T1000 (cell line): ENCODE results near the gene DOCK6.
"Not testable (repeated sequence)": the region's sequence is repeated elsewhere in the genome, so short reads cannot be mapped to it uniquely, and the experiment has no call there.

Experiments
- DNase-seq: peaks from one replicate; lab custom pipeline; 2025; ENCODE audit warnings: mixed read lengths; lab: John Stamatoyannopoulos, UW

DOCK6 gene

DNA sequence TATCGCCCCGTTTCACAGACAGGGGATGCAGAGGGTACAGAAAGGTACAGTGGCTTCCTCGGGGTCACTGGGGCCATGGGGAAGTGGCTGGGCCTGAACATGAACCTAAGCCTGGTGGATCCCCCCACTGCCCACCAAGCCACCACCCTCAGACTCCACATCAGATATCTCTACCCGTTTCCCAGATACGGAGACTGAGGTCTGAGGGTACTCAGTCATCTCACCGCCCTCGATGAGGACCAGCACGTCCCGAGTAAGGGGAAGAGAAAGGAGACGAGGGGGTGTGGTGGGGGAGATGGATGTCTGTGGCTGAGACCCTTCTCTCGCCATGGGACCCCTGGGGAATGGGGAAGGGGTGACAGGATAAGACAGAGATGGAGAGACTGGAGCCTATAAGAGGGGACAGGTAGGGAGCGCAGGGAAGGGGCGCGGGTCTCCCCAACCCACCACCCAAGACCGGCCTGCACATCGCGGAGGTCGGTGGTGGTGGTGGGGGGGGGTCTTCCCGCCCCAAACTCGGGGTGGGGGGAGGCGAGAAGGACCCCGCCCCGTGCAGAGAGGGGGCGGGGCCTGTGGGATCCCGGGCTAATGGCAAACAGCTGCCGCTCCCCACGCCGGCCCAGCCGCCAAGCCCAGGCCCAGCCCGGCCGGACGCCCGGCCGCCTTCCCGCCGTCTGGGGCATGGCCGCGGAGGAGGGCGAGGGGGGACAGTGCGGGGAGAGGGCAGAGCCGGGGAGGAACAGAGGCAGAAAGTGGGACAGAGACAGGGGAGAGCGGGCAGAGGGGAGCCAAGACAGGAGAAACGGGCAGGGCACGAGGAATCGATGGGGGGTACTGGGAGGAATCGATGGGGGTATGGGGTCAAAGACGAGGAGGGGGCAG, 65.7 kb downstream of the DOCK6 start:
- DNase-seq: no peak

GRCh38 chr19:11195681-11196080, 66.6 kb downstream of the DOCK6 start:
- no peak for DNase-seq

GRCh38 chr19:11194656-11195558, 67.4 kb downstream of the DOCK6 start:
- DNase-seq: no peak

GRCh38 chr19:11194173-11194572, 68.2 kb downstream of the DOCK6 start:
- no peak for DNase-seq

DNA sequence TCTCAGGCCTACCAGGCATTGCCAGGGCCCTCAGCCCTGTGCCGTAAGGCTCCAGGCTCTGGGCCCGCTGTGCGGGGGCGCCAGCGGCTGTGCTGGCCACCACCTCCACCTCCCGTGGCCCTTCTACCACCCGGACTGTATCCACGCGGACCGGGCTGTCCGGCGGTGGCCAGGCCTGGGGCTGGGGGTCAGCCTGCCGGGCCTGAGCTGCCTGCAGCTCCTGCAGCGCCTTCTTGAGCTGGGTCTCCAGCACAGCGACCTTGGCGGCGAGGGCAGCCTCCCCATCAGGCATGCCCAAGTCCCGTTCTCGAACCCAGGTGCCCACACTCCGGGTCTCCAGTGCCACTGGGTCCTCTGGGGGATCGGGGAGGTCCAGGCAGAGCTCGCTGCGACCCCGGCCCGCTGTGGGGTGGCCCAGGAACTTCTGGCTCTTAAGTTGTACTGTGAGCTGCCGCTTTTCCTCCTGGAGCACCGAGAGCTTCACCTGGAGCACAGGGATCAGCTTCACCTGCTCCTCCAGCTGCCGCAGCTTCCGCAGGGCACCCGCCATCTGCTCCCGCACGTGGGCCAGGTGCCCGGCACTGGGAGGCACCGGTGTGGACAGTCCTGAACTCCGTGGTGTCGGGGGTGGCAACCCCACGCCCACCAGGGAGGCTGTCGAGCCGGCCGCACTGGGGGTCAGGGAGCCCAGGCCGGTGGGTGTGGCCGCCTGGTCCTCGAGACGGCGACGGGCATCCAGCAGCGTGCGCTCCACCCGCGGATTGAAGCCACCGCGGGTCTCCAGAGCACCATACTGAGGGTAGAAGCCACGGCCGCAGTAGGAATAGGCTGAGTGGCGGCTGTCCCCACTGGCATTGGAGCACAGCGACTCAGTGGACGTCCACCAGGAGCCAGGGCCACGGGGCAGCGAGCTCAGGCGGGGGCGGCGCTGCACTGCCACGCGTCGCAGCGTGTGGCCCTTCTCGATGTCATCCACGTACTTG, 69.1 kb downstream of the DOCK6 start:
- DNase-seq: no peak

DNA sequence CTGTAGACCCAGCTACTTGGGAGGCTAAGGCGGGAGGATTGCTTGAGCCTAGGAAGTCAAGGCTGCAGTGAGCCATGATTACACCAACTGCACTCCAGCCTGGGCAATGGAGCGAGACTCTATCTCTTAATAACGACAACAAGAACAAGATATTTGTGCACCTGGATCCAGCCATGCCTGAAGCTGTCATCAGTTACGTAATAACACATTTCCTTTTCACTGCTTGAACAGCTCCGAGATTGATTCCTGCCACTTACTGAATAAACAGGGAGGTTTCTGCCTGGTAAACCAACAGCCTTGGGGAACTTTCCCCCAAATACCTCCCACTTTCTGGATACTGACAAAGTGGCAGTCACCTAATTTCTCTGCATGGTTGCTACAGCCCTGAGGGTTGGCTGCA, 70.4 kb downstream of the DOCK6 start:
- DNase-seq: no peak

DNA sequence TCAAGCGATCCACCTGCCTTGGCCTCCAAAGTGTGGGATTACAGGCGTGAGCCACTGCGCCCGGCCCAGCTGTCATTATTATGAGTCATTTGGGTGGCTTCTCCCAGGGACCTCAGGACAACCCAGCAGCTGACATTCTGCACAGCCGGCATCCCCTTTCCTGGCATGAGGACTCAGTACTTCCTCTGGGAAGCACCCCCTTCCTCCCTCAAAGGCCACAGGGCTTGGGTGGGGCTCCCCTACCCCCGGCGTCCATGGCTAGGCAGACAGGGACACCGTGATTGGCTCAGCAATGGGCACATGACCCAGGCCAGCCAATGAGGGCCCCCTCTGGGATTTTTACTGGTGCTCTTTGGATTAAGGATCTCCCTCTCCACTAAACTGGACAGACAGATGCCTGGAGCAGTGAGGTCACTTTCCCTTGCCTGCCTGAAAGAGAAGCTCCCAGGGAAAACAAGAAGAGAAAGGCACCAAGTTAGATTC, 71.0 kb downstream of the DOCK6 start:
- peak; percentile 80 for DNase-seq

DNA sequence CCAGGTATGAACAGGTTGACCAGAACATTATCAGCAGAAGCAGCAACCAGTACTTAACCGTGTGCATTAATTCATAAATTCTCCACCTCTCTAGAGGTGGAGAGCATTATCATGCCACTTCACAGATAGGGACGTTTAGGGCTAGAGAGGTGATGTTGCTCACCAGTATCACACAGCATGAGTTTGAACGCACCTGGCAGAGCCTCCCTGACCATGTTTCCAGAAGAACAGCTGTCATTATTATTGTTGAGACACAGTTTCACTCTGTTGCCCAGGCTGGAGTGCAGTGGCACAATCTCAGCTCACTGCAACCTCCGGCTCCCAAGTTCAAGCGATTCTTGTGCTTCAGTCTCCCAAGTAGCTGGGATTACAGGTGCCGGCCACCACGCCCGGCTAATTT, 71.8 kb downstream of the DOCK6 start:
- no peak for DNase-seq

GRCh38 chr19:11187441-11187840, 74.9 kb downstream of the DOCK6 start:
- no peak for DNase-seq

- no peak for DNase-seq
These were observed 79.3 kb downstream of the DOCK6 start for GRCh38 chr19:11182994-11183393.

DNA sequence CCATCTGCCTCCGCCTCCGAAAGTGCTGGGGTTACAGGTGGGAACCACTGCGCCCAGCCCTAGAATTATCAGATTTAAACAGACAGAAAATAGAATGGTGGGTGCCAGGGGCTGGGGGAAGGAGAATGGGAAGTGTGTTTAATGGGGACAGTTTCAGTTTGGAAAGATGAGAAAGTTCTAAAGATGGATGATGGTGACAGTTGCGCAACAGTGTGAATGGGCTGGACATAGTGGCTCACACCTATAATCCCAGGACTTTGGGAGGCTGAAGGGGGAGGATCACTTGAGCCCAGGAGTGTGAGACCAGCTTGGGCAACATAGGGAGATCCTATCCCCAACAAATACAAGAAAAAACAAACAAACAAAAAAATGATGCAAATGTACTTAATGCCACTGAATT, 80.8 kb downstream of the DOCK6 start:
- no peak for DNase-seq

DNA sequence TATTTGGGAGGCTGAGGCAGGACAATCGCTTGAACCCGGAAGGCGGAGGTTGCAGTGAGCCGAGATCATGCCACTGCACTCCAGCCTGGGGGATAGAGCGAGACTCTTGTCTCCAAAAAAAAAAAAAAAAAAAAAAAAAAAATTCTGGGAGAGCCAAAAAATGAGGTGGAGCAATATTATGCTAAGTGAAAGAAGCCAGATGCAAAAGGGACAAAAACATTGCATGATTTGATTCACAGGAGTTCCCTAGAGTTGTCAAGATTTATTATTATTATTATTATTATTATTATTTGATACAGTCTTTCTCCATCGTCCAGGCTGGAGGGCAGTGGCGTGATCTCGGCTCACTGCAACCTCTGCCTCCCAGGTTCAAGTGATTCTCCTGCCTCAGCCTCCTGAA, 81.3 kb downstream of the DOCK6 start:
- not testable (repeated sequence) for DNase-seq

DNA sequence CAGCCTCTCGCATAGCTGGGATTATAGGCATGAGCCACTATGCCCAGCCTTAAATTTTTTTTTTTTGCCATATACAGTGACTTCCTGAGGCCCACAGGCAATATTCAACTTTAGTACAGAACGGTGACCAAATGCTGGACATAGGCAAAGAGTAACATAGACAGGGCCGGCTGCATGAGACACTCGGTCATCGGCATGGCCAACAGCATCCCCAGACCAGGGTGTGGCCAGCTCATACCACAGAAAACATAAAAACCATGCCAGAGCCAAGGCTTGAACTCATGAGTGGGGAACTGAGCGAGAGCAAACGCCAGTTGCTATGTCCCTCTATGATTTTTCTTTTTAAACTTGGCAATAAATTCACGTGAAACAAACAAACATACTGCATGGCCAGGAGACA, 82.0 kb downstream of the DOCK6 start:
- no peak for DNase-seq

GRCh38 chr19:11179716-11180297, 82.5 kb downstream of the DOCK6 start:
- DNase-seq: no peak

- DNase-seq: not testable (repeated sequence)
These were observed 83.2 kb downstream of the DOCK6 start for GRCh38 chr19:11179145-11179465.

DNA sequence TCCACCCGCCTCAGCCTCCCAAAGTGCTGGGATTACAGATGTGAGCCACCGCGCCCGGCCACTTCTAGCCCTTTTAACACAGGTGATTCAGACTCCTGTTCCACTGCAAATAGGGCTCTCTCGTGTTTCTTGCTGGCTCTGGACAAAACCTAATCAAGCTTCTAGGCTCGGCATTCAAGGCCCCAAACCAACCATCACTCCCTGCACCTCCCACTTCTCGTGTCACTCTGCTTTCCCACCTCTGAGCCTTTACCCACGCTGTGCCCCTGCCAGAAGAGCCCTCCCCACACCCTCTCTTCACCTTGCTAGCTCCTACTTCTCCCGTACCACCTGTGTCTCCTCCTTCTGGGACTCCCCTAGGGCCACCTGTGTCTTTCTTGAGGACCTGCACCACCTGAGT, 84.7 kb downstream of the DOCK6 start:
- DNase-seq: no peak

GRCh38 chr19:11176466-11177193, 85.7 kb downstream of the DOCK6 start:
- DNase-seq: no peak

DNA sequence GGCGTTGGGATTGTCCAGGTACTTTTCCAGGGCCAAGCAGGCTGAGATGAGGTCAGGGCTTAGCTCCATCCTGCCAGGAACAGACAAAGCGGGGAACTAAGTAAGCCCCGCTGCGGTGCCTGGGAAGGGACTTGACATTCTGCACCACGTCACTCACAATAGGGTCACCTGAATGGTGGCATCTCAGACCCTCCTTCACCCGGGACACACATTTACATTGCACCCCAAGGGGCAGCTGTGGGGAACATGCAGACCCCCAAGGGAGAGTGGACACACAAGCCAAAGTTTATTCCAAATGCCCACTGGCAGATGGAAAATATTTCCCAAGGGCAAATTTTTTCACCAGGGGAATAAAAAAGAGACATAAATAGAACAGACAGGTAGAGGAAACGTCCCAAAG, 86.4 kb downstream of the DOCK6 start:
- DNase-seq: no peak

DNA sequence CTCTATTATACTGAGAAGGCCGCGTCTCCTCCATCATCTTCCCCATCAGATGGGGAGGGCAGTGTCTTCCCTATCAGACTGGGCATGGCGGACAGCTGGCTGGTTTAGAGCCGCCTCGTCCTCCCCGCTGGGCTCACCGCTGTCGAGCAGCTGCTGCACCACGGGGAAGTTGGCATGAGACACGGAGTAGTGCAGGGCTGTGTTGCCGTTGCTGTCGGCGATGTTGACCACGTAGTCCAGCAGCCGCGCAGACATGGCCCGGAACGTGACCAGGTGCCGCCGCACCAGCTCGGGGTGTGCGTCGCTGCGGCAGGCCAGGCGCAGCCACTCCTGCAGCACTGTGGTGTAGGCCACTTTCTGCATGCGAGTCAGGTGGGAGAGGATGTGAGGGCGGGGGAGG, 88.0 kb downstream of the DOCK6 start:
- DNase-seq: no peak

DNA sequence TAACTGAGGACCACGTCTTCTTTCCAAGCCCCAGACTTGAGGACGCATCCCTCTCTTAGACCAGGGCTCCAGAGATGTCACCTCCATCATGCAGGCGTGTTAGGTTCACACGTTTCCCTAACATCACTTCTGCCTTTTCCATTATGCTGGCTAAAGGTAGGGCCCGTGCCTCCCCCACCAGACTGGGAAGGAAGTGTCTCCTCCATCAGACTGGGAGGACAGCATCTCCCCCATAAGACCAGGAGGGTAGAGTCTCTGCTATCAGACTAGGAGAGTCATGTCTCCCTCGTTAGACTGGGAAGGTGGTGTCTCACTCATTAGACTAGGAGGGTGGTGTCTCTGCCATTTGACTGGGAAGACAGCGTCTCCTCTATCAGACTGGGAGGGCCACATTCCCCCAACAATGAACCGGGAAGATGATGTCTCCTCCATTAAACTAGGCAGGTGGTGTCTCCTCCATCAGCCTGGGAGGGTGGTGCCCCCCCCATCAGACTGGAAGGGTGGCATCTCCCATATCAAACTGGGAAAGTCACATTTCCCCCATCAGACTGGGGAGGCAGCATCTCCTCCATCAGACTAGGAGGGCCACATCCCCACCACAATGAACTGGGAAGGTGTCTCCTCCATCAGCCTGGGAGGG, 88.7 kb downstream of the DOCK6 start:
- DNase-seq: no peak
